Effector memory CD8-positive, alpha-beta T cell (primary cell): ENCODE results near the gene TFF3.
"Not testable (repeated sequence)": the region's sequence is repeated elsewhere in the genome, so short reads cannot be mapped to it uniquely, and the experiment has no call there.

Source experiments
- ATAC-seq: fragments of 150-1000 bp; cut with Tn5 transposase; replicated peaks from 2 replicates; pipeline ENCODE4 v1.10.0; 2021; ENCODE audit warnings: mild to moderate bottlenecking, moderate library complexity
- DNase-seq, 3 experiments: peaks; one replicate each; pipeline ENCODE4 v3.0.0; 2021
- H3K27ac Mint-ChIP-seq, 2 donors: one replicate each; pipeline ENCODE4 v1.8.0; 2022; ENCODE audit warnings: mild to moderate bottlenecking in 2 of 2, mixed read lengths in 2 of 2, moderate library complexity in 2 of 2
- H3K27me3 Mint-ChIP-seq, 2 donors: one replicate each; pipeline ENCODE4 v1.8.0; 2022; ENCODE audit warnings: mixed read lengths in 2 of 2
- H3K36me3 Mint-ChIP-seq: one replicate; pipeline ENCODE4 v1.8.0; 2022; ENCODE audit warnings: mild to moderate bottlenecking, moderate library complexity, mixed read lengths; ENCODE audit not compliant: insufficient read depth
- H3K4me1 Mint-ChIP-seq, 2 donors: one replicate each; pipeline ENCODE4 v1.8.0; 2022; ENCODE audit warnings: low read depth in 2 of 2, mixed read lengths in 2 of 2
- H3K4me3 Mint-ChIP-seq, 2 donors: one replicate each; pipeline ENCODE4 v1.8.0; 2022; ENCODE audit warnings: mild to moderate bottlenecking in 2 of 2, mixed read lengths in 2 of 2, moderate library complexity in 2 of 2
- H3K9me3 Mint-ChIP-seq, 2 donors: one replicate each; pipeline ENCODE4 v1.8.0; 2022; ENCODE audit warnings: mixed read lengths in 2 of 2

Gene TFF3

GRCh38 chr21:42302076-42302650 is 13.0 kb downstream of the TFF3 start:
- Mint-ChIP-seq H3K27me3 (peaks cover 8 to 19% of the 10 kb centered on the region in 2 donors), H3K36me3 (peaks cover 10% of the 10 kb centered on the region), H3K27ac (no peak overlapping the region), H3K4me3 (no peak overlapping the region), H3K4me1 (peaks cover 3% of the 10 kb centered on the region in 2 donors), H3K9me3 (no peaks in the 10 kb centered on the region)
- DNase-seq (no peak), ATAC-seq (no peak)

GRCh38 chr21:42301371-42302075 is 13.7 kb downstream of the TFF3 start:
- H3K27me3 Mint-ChIP-seq, result peaks cover 1 to 12% of the 10 kb centered on the region in 2 donors
- no peak overlapping the region for H3K27ac Mint-ChIP-seq
- ATAC-seq (no peak), DNase-seq (no peak)
- H3K4me1 Mint-ChIP-seq, result peaks cover 3% of the 10 kb centered on the region in 2 donors
- no peak overlapping the region for H3K4me3 Mint-ChIP-seq
- peaks cover 14% of the 10 kb centered on the region for H3K36me3 Mint-ChIP-seq
- H3K9me3 Mint-ChIP-seq, result no peaks in the 10 kb centered on the region

GRCh38 chr21:42300956-42301355 is 14.3 kb downstream of the TFF3 start:
- Mint-ChIP-seq H3K4me1 (peaks cover 3% of the 10 kb centered on the region in 2 donors), H3K27me3 (peaks cover 0 to 7% of the 10 kb centered on the region in 2 donors), H3K27ac (no peak overlapping the region), H3K9me3 (no peaks in the 10 kb centered on the region), H3K4me3 (no peak overlapping the region), H3K36me3 (peaks cover 18% of the 10 kb centered on the region)
- ATAC-seq (no peak), DNase-seq (no peak)

DNA sequence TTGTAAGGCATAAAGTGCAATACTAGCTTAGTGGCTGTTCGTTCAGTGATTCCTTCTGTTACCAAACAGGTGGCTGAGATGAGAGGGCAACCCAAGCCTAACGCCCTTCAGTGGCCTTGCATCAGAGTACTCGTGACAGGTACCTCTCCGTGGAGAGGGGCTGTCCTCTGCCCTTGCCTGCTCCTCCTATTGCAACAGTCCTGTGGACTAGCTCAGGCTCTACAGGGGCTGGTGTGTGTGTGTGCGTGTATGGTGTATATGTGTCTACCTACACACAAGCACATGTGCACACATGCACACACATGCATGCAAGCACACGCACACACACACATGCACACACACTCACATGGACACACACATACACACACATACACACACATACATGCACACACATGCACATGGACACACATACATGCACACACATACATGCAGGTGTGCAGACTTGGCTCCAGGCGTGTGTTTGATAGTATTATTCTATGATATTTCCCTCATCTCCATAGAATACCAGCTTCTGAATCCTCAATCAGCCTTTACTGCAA is 15.1 kb downstream of the TFF3 start:
- Mint-ChIP-seq H3K27ac (no peak overlapping the region), H3K4me3 (no peak overlapping the region), H3K9me3 (no peaks in the 10 kb centered on the region), H3K4me1 (peaks cover 3% of the 10 kb centered on the region in 2 donors), H3K36me3 (peaks cover 26% of the 10 kb centered on the region), H3K27me3 (no peaks in the 10 kb centered on the region)
- DNase-seq (no peak), ATAC-seq (no peak)

- ATAC-seq, result no peak
- Mint-ChIP-seq H3K4me3 (no peak overlapping the region), H3K27ac (no peak overlapping the region), H3K9me3 (no peaks in the 10 kb centered on the region), H3K27me3 (no peaks in the 10 kb centered on the region), H3K4me1 (peaks cover 3% of the 10 kb centered on the region in 2 donors), H3K36me3 (peaks cover 26% of the 10 kb centered on the region)
- DNase-seq, result no peak
Observed at GRCh38 chr21:42299324-42300044, 15.7 kb downstream of the TFF3 start.

DNA sequence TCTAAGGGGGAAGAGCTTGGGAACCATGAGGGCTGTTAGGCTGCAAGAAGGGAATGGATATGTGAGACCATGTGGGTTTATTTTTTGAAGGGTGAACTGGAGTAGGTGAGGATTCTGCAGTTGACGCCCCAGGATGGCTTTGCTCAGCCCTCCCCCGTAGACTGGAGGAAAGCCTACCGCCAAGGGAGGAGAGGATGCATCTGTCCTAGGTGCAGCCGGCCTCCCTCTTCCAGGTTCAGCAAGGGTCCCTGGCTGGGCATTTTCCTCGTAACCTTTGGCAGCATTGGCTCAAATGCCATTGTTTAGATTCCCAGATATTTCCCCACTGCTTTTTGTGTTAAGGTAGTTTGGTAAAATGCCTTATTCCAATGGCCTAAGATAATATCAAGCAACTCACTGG is 16.6 kb downstream of the TFF3 start:
- ATAC-seq, result no peak
- peaks cover 0 to 3% of the 10 kb centered on the region in 2 donors for H3K4me1 Mint-ChIP-seq
- peak overlapping the region in 1 of 2 donors; percentile 18 for H3K27ac Mint-ChIP-seq
- H3K4me3 Mint-ChIP-seq, result no peak overlapping the region
- DNase-seq, result no peak
- no peaks in the 10 kb centered on the region for H3K9me3 Mint-ChIP-seq
- peaks cover 28% of the 10 kb centered on the region for H3K36me3 Mint-ChIP-seq
- H3K27me3 Mint-ChIP-seq, result no peaks in the 10 kb centered on the region

DNA sequence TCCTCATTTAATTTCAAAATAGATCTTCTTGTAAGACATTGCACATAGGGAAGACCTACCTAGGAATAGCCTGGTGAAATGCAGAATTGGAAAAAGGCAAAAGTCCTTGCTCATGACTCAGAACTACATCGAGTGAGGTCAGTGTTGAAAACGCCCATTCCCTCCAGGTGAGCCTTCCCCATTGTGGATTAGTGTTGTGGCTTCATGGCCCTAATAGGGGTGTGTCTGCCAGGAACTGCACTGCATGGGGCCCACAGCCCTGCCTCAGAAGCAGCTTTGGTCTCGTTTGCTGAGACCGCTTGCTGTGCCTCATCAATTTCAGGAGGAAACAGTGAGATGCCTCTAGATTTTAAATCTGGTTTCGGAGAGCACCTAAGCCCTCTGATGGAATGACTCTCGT is 17.0 kb downstream of the TFF3 start:
- H3K27ac Mint-ChIP-seq, result peak overlapping the region in 1 of 2 donors; percentile 18
- no peaks in the 10 kb centered on the region for H3K27me3 Mint-ChIP-seq
- H3K9me3 Mint-ChIP-seq, result no peaks in the 10 kb centered on the region
- H3K36me3 Mint-ChIP-seq, result peaks cover 28% of the 10 kb centered on the region
- no peak overlapping the region for H3K4me3 Mint-ChIP-seq
- no peak for DNase-seq
- ATAC-seq, result no peak
- peaks cover 0 to 3% of the 10 kb centered on the region in 2 donors for H3K4me1 Mint-ChIP-seq

DNA sequence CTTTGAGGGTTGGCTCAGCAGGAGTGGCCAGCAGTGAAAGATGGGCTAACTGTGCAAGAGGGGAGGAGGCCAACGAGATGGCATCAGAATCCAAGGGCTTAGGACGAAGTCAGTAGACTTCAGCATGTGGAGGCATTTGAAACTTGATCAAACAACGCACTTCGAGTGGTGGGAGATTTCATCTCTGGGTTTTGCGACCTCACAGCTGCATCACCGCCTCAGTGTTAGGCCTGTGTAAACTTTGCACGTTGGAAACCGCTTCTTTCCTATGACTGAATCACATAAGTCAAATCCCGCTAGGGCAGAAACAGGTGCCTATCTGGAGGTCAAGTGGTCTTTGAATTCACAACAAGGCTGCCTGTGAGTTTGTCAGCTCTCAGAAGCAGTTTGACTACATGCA is 17.8 kb downstream of the TFF3 start:
- no peaks in the 10 kb centered on the region for H3K9me3 Mint-ChIP-seq
- peaks cover 0 to 3% of the 10 kb centered on the region in 2 donors for H3K4me1 Mint-ChIP-seq
- peaks cover 28% of the 10 kb centered on the region for H3K36me3 Mint-ChIP-seq
- no peaks in the 10 kb centered on the region for H3K27me3 Mint-ChIP-seq
- H3K4me3 Mint-ChIP-seq, result no peak overlapping the region
- H3K27ac Mint-ChIP-seq, result no peak overlapping the region
- ATAC-seq (no peak), DNase-seq (no peak)

DNA sequence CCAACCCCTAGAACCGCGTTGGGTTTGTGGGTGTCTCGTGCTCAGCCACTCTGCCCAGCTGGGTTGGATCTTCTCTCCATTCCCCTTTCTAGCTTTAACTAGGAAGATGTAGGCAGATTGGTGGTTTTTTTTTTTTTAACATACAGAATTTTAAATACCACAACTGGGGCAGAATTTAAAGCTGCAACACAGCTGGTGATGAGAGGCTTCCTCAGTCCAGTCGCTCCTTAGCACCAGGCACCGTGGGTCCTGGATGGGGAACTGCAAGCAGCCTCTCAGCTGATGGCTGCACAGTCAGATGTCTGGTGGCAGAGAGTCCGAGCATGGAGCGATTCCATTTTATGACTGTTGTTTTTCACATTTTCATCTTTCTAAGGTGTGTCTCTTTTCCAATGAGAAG is 18.7 kb downstream of the TFF3 start:
- Mint-ChIP-seq H3K27ac (no peak overlapping the region), H3K4me1 (peaks cover 0 to 3% of the 10 kb centered on the region in 2 donors), H3K4me3 (no peak overlapping the region), H3K9me3 (no peaks in the 10 kb centered on the region), H3K27me3 (no peaks in the 10 kb centered on the region), H3K36me3 (peaks cover 28% of the 10 kb centered on the region)
- DNase-seq (no peak), ATAC-seq (no peak)

DNA sequence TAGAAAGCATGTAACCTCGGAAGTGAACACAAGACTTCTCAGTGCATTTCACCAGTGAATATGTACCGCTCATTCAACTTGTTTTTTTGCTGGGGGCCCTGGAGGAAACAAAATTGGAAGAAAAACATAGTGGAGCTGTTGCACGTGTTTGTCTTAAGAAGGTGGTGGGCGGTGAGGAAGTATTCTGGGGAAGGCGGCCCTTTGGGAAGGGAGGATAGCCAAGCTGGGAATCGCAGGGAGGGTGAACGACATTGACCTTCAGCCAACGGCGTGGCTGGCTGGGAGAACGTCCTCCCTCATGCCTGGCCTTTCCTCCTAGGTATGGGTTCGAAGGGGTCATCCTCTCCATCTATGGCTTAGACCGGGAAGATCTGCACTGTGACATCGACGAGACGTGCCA is 19.4 kb downstream of the TFF3 start:
- peaks cover 0 to 3% of the 10 kb centered on the region in 2 donors for H3K4me1 Mint-ChIP-seq
- ATAC-seq (no peak), DNase-seq (no peak)
- H3K36me3 Mint-ChIP-seq, result peaks cover 33% of the 10 kb centered on the region
- no peaks in the 10 kb centered on the region for H3K9me3 Mint-ChIP-seq
- H3K27me3 Mint-ChIP-seq, result no peaks in the 10 kb centered on the region
- H3K4me3 Mint-ChIP-seq, result no peak overlapping the region
- H3K27ac Mint-ChIP-seq, result no peak overlapping the region

GRCh38 chr21:42294273-42294880 is 20.8 kb downstream of the TFF3 start:
- Mint-ChIP-seq H3K27me3 (no peaks in the 10 kb centered on the region), H3K36me3 (peaks cover 38% of the 10 kb centered on the region), H3K27ac (peak overlapping the region in 1 of 2 donors; percentile 63), H3K4me3 (no peak overlapping the region), H3K9me3 (no peaks in the 10 kb centered on the region), H3K4me1 (peaks cover 0 to 3% of the 10 kb centered on the region in 2 donors)
- DNase-seq, result no peak
- no peak for ATAC-seq

DNA sequence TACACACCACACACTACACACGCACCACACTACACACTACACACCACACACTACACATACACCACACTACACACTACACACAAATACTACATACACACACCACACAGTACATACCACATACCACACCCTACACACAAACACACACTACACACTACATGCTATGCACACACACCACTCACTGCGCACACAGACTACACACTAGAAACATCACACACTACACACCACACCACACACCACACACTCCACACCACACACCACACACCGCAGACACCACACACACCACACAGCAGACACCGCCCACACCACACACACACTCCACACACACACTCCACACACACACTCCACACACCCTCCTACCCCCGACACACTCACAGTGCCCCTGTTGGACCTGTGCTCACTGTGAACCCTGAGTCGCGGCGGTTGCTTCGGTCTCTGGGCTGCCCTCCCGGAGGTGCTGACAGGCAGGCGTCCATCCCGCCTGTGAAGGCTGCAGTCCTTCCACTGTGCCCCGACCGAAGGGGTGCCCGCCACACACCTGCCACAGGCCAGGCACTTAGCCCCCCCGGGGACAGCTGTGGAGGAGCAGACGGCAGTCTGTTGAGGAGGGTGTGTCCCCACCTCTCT is 21.4 kb downstream of the TFF3 start:
- Mint-ChIP-seq H3K4me3 (no peak overlapping the region), H3K4me1 (peaks cover 0 to 3% of the 10 kb centered on the region in 2 donors), H3K27me3 (no peaks in the 10 kb centered on the region), H3K27ac (peak overlapping the region in 1 of 2 donors; percentile 63), H3K9me3 (no peaks in the 10 kb centered on the region), H3K36me3 (peaks cover 38% of the 10 kb centered on the region)
- DNase-seq (no peak), ATAC-seq (no peak)

DNA sequence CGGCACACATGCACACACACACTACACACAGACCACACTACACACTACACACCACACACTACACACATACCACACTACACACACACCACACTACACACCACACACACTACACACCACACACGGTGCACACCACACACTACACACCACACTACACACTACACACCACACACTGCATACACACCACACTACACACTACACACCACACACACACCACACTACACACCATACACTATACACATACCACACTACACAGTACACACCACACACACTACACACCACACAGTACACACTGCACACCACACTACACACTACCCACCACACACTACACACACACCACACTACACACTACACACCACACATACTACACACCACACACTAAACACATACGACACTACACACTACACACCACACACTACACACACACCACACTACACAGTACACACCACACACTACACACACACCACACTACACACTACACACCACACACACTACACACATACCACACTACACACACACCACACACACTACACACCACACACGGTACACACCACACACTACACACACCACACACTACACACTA is 22.6 kb downstream of the TFF3 start:
- DNase-seq, H3K27me3 Mint-ChIP-seq, ATAC-seq, H3K4me3 Mint-ChIP-seq, H3K4me1 Mint-ChIP-seq, H3K9me3 Mint-ChIP-seq, H3K27ac Mint-ChIP-seq: not testable (repeated sequence)
- H3K36me3 Mint-ChIP-seq, result peaks cover 39% of the 10 kb centered on the region
